HG02610 (cell line): ENCODE measurements around the gene EPC2.
A peak's percentile ranks its signal among the peaks of the same experiment; 100 is the strongest.

ENCODE experiments used
- ATAC-seq: cut with Tn5 transposase; IDR thresholded peaks from one replicate; pipeline ENCODE4 v1.9.1; 2021; ENCODE audit warnings: mild to moderate bottlenecking, moderate library complexity; ENCODE audit not compliant: unreplicated experiment

EPC2 gene, protein sequence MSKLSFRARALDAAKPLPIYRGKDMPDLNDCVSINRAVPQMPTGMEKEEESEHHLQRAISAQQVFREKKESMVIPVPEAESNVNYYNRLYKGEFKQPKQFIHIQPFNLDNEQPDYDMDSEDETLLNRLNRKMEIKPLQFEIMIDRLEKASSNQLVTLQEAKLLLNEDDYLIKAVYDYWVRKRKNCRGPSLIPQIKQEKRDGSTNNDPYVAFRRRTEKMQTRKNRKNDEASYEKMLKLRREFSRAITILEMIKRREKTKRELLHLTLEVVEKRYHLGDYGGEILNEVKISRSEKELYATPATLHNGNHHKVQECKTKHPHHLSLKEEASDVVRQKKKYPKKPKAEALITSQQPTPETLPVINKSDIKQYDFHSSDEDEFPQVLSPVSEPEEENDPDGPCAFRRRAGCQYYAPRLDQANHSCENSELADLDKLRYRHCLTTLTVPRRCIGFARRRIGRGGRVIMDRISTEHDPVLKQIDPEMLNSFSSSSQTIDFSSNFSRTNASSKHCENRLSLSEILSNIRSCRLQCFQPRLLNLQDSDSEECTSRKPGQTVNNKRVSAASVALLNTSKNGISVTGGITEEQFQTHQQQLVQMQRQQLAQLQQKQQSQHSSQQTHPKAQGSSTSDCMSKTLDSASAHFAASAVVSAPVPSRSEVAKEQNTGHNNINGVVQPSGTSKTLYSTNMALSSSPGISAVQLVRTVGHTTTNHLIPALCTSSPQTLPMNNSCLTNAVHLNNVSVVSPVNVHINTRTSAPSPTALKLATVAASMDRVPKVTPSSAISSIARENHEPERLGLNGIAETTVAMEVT

GRCh38 chr2:148643998-148644882 lies at the start of gene EPC2:
Gene EPC2, plus strand, starts transcription at chr2:148644751. Its CDS starts 267 bp downstream, at chr2:148645018.
- peak; percentile 55 for ATAC-seq

DNA sequence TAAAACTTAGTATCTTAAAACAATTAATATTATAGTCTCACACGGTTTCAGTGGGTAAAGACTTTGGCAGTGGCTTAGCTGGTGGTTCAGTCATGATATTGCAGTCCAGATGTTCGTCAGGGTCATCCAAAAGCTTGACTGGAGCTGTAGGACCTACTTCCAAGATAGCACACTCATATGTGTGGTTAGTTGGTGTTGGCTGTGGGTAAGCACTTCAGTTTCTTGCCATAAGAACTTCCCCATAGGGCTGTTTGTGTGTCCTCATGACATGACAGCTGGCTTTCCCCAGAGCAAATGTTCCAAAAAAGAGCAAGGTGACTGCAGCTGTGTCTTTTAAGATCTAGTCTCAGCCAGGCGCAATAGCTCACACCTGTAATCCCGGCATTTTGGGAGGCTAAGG lies 48.5 kb upstream of the EPC2 start:
- no peak for ATAC-seq

DNA sequence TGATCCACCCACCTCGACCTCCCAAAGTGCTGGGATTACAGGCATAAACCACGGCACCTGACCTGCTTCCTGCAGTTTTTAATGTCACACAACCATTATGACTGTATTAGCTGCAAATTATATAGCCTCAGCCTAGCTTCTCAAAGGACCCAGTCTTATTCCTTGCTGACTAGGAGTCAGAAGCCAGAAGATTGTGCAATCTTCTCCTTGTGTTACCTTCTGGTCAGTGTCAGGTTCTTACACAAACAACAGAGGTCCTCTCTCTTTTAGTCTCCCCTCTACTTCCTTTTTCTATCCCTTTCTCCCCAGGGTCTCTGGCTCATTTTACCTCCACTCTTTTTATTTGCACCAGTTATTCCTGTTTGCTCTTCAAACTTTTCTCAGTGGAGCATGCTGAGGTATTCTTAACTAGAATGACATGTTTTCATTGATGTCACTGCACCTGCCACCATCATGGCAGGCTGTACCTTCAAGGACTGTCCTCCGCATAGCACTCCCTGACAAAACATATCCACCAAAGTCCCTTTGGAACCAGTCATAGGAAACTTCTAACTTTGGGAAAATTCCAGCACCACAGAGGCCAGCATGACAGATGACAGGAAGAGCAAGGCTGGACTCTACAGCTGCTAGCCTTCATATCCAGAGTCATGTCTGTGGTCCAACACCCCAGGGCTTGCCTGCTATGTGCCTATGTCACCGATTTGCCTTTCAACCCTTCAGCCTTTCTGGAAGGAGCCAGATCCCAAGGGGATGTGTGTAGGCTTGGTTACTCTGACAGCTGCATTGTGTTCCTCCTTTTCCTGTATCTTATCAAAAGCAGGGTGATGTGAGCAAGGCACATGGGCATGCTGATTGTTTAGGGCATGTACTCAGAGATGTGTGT lies 45.2 kb upstream of the EPC2 start:
- no peak for ATAC-seq

- no peak for ATAC-seq
These were observed 41.5 kb upstream of the EPC2 start for GRCh38 chr2:148602885-148603561.

DNA sequence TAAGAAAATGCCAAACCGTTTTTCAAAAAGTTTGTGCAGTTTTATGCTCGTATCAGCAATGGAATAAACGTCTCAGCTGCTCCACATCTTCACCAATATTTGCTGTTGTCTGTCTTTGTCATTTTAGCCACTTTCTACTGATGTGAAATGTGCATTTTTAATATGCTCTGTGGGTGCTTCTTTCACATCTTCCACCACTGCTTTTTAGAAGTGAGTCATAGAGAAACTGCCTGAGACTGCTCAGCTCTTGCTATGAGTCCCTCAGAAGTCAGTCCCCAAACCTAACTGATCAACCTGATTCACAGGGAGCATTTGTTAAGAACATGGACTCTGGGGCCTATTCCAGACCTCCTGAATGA lies 41.0 kb upstream of the EPC2 start:
- ATAC-seq = peak; percentile 99

GRCh38 chr2:148604927-148605326 lies 39.6 kb upstream of the EPC2 start:
- ATAC-seq = no peak

- ATAC-seq = no peak
These were observed 37.0 kb upstream of the EPC2 start for GRCh38 chr2:148607566-148607965.

- no peak for ATAC-seq
These were observed 31.1 kb upstream of the EPC2 start for GRCh38 chr2:148613231-148614013.

DNA sequence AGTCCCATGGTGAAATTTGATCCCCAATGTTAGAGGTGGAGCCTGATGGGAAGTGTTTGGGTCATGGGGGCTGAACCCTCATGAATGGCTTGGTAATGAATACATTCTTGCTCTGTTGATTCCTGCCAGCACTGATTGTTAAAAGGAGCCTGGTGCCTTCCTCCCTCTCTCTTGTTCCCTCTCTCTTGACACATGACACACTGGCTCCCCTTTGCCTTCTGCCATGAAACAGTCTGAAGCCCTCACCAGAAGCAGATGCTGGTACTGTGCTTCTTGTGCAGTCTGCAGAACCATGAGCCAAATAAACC lies 30.6 kb upstream of the EPC2 start:
- peak; percentile 21 for ATAC-seq

- ATAC-seq = peak; percentile 96
These were observed 30.1 kb upstream of the EPC2 start for GRCh38 chr2:148614322-148615049.

- ATAC-seq = no peak
These were observed 29.1 kb upstream of the EPC2 start for GRCh38 chr2:148615381-148615841.

DNA sequence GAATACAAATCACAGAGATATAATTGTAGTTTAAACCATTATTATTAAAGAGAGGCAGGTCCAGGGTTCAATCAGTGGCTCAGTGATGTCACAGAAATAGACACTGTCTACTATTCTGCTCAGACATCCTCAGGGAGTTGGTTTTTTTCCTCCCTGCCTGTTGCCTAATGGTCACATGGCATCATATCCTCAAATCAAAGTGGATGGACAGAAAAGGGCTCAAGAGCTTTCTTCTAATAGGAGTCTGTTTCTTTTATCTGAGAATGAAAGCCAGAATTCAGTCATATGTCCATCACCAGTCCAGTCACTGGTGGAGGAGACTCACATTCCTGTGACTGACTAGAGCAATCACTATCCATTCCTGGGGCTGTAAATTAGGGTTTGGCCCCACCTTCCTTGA lies 27.9 kb upstream of the EPC2 start:
- ATAC-seq = no peak

- no peak for ATAC-seq
These were observed 27.3 kb upstream of the EPC2 start for GRCh38 chr2:148617219-148617618.

GRCh38 chr2:148619560-148620195 lies 24.9 kb upstream of the EPC2 start:
- no peak for ATAC-seq

- no peak for ATAC-seq
These were observed 22.2 kb upstream of the EPC2 start for GRCh38 chr2:148622366-148622765.

GRCh38 chr2:148623086-148623485 lies 21.5 kb upstream of the EPC2 start:
- no peak for ATAC-seq

DNA sequence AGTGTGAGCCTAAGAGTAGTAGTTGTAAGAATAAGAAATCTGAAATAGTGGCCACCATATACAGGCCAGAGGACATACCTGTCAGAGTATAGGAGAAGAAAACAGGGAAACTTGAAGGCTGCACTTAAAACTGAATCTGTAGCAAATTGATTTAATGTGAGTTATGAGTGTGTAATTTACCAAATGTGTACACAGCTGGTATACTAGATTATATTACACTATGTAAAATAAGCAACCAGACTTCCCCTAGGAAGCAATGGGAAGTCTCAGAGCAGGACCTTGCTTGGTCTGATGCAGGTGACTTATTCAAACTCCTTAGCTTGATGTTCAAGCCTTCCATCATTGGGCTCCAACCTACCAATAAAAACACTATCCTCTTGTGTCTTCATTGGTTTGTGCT lies 17.3 kb upstream of the EPC2 start:
- ATAC-seq = no peak

DNA sequence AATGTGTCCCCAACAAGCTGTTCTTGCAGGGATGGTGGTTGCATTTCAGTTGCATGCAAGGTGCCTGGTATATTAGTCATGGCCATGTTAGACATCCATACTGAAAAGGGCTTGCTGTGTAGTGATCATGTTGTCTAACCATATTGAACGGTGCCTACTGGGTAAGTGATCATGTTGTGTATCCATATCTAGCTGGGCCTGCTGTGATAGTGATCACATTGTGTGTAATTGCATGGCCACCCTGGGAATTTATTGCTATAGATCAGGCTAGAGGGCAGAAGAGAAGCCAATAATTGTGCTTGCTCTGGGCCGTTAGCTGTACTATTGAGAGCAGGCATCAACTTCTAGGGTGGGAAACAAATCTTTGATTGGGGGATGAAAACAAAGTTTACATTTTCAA lies 9.8 kb upstream of the EPC2 start:
- ATAC-seq = no peak
